ENCODE data around the gene MAP2K1. TPM values are rescaled to one million over a fixed set of nuclear protein-coding genes. Genes with fewer than 3 reads are reported as not detected.

Gene MAP2K1
- total RNA-seq, 1 donor from 2014 or later: 27.3 TPM

GRCh38 chr15:66403323-66403722 is 16.6 kb downstream of the MAP2K1 start:
- Mint-ChIP-seq H3K27me3 (ENCODE audit: unreplicated experiment) (peaks cover 2% of the 10 kb centered on the region), H3K36me3 (ENCODE audit: unreplicated experiment) (no peaks in the 10 kb centered on the region), H3K4me1 (ENCODE audit: low read depth, unreplicated experiment) (peaks cover 18% of the 10 kb centered on the region), H3K4me3 (ENCODE audit: unreplicated experiment) (no peak overlapping the region), H3K9me3 (ENCODE audit: unreplicated experiment) (no peaks in the 10 kb centered on the region), H3K27ac (ENCODE audit: unreplicated experiment) (no peak overlapping the region)
- TF ChIP-seq, protein P1, sequence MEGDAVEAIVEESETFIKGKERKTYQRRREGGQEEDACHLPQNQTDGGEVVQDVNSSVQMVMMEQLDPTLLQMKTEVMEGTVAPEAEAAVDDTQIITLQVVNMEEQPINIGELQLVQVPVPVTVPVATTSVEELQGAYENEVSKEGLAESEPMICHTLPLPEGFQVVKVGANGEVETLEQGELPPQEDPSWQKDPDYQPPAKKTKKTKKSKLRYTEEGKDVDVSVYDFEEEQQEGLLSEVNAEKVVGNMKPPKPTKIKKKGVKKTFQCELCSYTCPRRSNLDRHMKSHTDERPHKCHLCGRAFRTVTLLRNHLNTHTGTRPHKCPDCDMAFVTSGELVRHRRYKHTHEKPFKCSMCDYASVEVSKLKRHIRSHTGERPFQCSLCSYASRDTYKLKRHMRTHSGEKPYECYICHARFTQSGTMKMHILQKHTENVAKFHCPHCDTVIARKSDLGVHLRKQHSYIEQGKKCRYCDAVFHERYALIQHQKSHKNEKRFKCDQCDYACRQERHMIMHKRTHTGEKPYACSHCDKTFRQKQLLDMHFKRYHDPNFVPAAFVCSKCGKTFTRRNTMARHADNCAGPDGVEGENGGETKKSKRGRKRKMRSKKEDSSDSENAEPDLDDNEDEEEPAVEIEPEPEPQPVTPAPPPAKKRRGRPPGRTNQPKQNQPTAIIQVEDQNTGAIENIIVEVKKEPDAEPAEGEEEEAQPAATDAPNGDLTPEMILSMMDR (IDR thresholded peaks at IDR 0.05; ENCODE audit: partially characterized antibody, unreplicated experiment): no peak
- no peak for DNase-seq

GRCh38 chr15:66404122-66404521 is 17.4 kb downstream of the MAP2K1 start:
- H3K9me3 Mint-ChIP-seq (ENCODE audit: unreplicated experiment): no peaks in the 10 kb centered on the region
- TF ChIP-seq, protein P1 (IDR thresholded peaks at IDR 0.05; ENCODE audit: partially characterized antibody, unreplicated experiment): no peak
- H3K27me3 Mint-ChIP-seq (ENCODE audit: unreplicated experiment): peaks cover 2% of the 10 kb centered on the region
- no peak overlapping the region for H3K4me3 Mint-ChIP-seq (ENCODE audit: unreplicated experiment)
- no peak for DNase-seq
- peaks cover 26% of the 10 kb centered on the region for H3K4me1 Mint-ChIP-seq (ENCODE audit: low read depth, unreplicated experiment)
- H3K27ac Mint-ChIP-seq (ENCODE audit: unreplicated experiment): no peak overlapping the region
- H3K36me3 Mint-ChIP-seq (ENCODE audit: unreplicated experiment): no peaks in the 10 kb centered on the region

DNA sequence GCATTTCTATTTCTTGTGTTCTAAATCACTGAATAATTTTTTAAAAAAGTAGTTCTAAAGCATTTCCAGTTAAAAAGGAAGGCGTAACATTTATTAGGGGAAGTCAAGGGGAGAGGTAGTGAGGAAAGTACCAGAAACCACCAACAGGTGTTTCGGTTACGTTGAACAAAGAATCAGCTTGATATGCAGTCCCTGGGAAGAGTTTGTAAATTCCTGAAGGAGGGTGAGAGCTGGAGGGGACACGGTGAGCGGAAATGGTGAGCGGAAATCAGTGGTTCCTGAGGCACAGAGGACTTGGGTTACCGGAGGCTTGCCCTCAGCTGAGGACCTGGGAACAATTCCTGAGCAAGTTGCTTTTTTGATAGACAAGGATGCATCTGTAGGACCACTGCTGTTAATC is 17.8 kb downstream of the MAP2K1 start:
- peaks cover 30% of the 10 kb centered on the region for H3K4me1 Mint-ChIP-seq (ENCODE audit: low read depth, unreplicated experiment)
- no peak overlapping the region for H3K27ac Mint-ChIP-seq (ENCODE audit: unreplicated experiment)
- TF ChIP-seq, protein P1 (IDR thresholded peaks at IDR 0.05; ENCODE audit: partially characterized antibody, unreplicated experiment): no peak
- H3K36me3 Mint-ChIP-seq (ENCODE audit: unreplicated experiment): no peaks in the 10 kb centered on the region
- peaks cover 2% of the 10 kb centered on the region for H3K27me3 Mint-ChIP-seq (ENCODE audit: unreplicated experiment)
- no peak for DNase-seq
- no peak overlapping the region for H3K4me3 Mint-ChIP-seq (ENCODE audit: unreplicated experiment)
- no peaks in the 10 kb centered on the region for H3K9me3 Mint-ChIP-seq (ENCODE audit: unreplicated experiment)

DNA sequence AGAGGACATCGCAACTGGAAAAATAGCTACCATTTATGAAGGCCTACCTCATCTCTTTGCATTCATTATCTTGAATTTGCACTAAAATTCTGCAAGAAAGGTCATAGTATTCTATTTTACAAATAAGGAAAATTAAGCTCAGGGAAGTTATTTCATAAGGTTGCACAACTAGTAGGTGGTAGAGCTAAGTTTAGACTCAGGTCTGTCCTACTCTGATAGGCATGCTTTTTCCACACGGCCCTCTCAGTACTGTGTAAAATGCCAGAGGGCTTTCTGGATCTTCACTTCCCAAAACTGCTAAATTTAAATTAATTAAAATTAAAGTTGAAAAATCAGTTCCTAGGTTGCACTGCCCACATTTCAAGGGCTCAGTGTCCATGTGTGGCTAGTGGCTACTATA is 18.3 kb downstream of the MAP2K1 start:
- Mint-ChIP-seq H3K36me3 (ENCODE audit: unreplicated experiment) (no peaks in the 10 kb centered on the region), H3K9me3 (ENCODE audit: unreplicated experiment) (no peaks in the 10 kb centered on the region), H3K4me1 (ENCODE audit: low read depth, unreplicated experiment) (peaks cover 35% of the 10 kb centered on the region), H3K4me3 (ENCODE audit: unreplicated experiment) (no peak overlapping the region), H3K27ac (ENCODE audit: unreplicated experiment) (no peak overlapping the region), H3K27me3 (ENCODE audit: unreplicated experiment) (peaks cover 2% of the 10 kb centered on the region)
- DNase-seq: no peak
- TF ChIP-seq, protein P1 (IDR thresholded peaks at IDR 0.05; ENCODE audit: partially characterized antibody, unreplicated experiment): no peak

DNA sequence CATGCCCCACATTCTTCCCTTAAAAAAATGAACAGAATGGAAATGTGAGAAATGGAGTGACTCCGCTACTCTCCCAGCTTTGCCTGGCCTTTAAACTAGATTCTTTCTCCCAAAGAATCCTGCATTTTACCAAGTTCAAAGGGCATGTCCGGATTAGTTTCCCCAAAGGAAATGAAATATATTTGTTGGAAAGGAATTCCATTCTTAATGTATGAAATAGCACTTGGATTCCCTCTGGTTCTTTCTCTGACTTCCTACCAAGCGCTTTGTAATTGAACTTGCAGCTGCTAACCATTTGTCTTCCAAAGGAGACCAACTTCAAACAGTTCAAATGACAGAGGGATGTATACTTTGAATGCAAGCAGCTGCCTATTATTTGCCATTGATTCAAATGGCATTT is 18.9 kb downstream of the MAP2K1 start:
- Mint-ChIP-seq H3K36me3 (ENCODE audit: unreplicated experiment) (no peaks in the 10 kb centered on the region), H3K27me3 (ENCODE audit: unreplicated experiment) (peaks cover 2% of the 10 kb centered on the region), H3K4me3 (ENCODE audit: unreplicated experiment) (no peak overlapping the region), H3K27ac (ENCODE audit: unreplicated experiment) (no peak overlapping the region), H3K4me1 (ENCODE audit: low read depth, unreplicated experiment) (peaks cover 35% of the 10 kb centered on the region), H3K9me3 (ENCODE audit: unreplicated experiment) (no peaks in the 10 kb centered on the region)
- DNase-seq: no peak
- TF ChIP-seq, protein P1 (IDR thresholded peaks at IDR 0.05; ENCODE audit: partially characterized antibody, unreplicated experiment): no peak
